Mucosa of descending colon (tissue), 3 donors: ENCODE results near the gene VPS54. TPM values are rescaled to one million over a fixed set of nuclear protein-coding genes. Genes with fewer than 3 reads are reported as not detected.

ENCODE experiments used
- ATAC-seq: fragments of 200-7000 bp; cut with Tn5 transposase; one replicate; pipeline ENCODE4 v1.9.1; 2020; ENCODE audit warnings: mild to moderate bottlenecking, moderate library complexity
- DNase-seq, 3 donors: peaks; one replicate each; pipeline ENCODE4 v3.0.0-alpha.2; 2020
- H3K36me3 ChIP-seq: fragments of 200-600 bp; one replicate; pipeline ENCODE4 v1.8.0; 2021; ENCODE audit warnings: low read depth, mild to moderate bottlenecking
- H3K4me1 ChIP-seq: fragments of 200-600 bp; one replicate; pipeline ENCODE4 v1.8.0; 2021; ENCODE audit warnings: low read depth, mild to moderate bottlenecking
- H3K4me3 ChIP-seq: fragments of 200-600 bp; one replicate; pipeline ENCODE4 v1.8.0; 2021; ENCODE audit warnings: mild to moderate bottlenecking
- H3K9me3 ChIP-seq: fragments of 200-600 bp; one replicate; pipeline ENCODE4 v1.8.0; 2021; ENCODE audit warnings: mild to moderate bottlenecking
- CTCF ChIP-seq: fragments of 200-600 bp; IDR thresholded peaks from one replicate; pipeline ENCODE4 v1.8.0; 2022; ENCODE audit warnings: antibody characterized with exemption, mild to moderate bottlenecking
- intact Hi-C, 2 donors: fragments of 100-400 bp; cut with DNase I in 1 of 2; cut with micrococcal nuclease in 1 of 2; formaldehyde crosslinking; loops; one replicate each; pipeline versions ENCODE4 v1.11.0 to v1.11.1; 2022; cut with DNase I, micrococcal nuclease
- total RNA-seq, 3 donors: library from RNA; stranded (reverse); fragmentation: NEBNext Ultra II Directional in 2 of 3; extraction: Animal tissue kit (Norgen Biotek cat#: 25700) in 2 of 3; gene quantifications; one replicate each; pipeline versions ENCODE4 v1.2.1 to v1.2.4, GENCODE V29; 2021 to 2023
- donor health status: DM: no; HTN: no; CAD: no; lungs with moderate emphysema.
- donor health status: DM: no; HTN: no; CAD: no.
- donor health status: DM: no; HTN: yes; CAD: no.

The VPS54 gene
- total RNA-seq, 3 donors from 2014 or later = 18.1 to 25.7 (median 21.9) TPM

GRCh38 chr2:64049633-64050220 lies 30.5 kb upstream of the VPS54 start:
- peaks cover 5% of the 10 kb centered on the region for H3K4me1 ChIP-seq
- H3K4me3 ChIP-seq = no peak overlapping the region
- no peaks in the 10 kb centered on the region for H3K9me3 ChIP-seq
- TF ChIP-seq CTCF = peak; percentile 75
- intact Hi-C loops = loop anchor here (5.0 kb wide), 2 partner anchors 263 to 278 kb away; no protein-coding TSS in a partner anchor
- DNase-seq (peak in 2 of 3 donors; percentile 68 to 83), ATAC-seq (peak; percentile 98)
- H3K36me3 ChIP-seq = no peaks in the 10 kb centered on the region

GRCh38 chr2:64045938-64046337 lies 26.7 kb upstream of the VPS54 start:
- Histone ChIP-seq H3K36me3 (no peaks in the 10 kb centered on the region), H3K4me3 (no peak overlapping the region), H3K4me1 (peaks cover 5% of the 10 kb centered on the region), H3K9me3 (no peaks in the 10 kb centered on the region)
- intact Hi-C loops = no loop called here
- no peak for TF ChIP-seq CTCF
- ATAC-seq = no peak
- no peak for DNase-seq

- no peak for TF ChIP-seq CTCF
- intact Hi-C loops = no loop called here
- DNase-seq (no peak), ATAC-seq (no peak)
- Histone ChIP-seq H3K36me3 (no peaks in the 10 kb centered on the region), H3K4me3 (no peak overlapping the region), H3K9me3 (no peaks in the 10 kb centered on the region), H3K4me1 (no peaks in the 10 kb centered on the region)
Observed at GRCh38 chr2:64040161-64040560, 20.9 kb upstream of the VPS54 start.

GRCh38 chr2:64036034-64036705 lies 16.9 kb upstream of the VPS54 start:
- DNase-seq (no peak), ATAC-seq (peak; percentile 70)
- intact Hi-C loops = no loop called here
- H3K9me3 ChIP-seq = no peaks in the 10 kb centered on the region
- H3K4me3 ChIP-seq = no peak overlapping the region
- no peak for TF ChIP-seq CTCF
- no peaks in the 10 kb centered on the region for H3K36me3 ChIP-seq
- H3K4me1 ChIP-seq = no peaks in the 10 kb centered on the region

- Histone ChIP-seq H3K36me3 (no peaks in the 10 kb centered on the region), H3K9me3 (no peaks in the 10 kb centered on the region), H3K4me1 (no peaks in the 10 kb centered on the region), H3K4me3 (no peak overlapping the region)
- no peak for TF ChIP-seq CTCF
- DNase-seq (no peak), ATAC-seq (no peak)
- intact Hi-C loops = no loop called here
Observed at GRCh38 chr2:64035072-64035942, 16.1 kb upstream of the VPS54 start.
